Loucy (cell line): ENCODE results near the gene NAALADL2.

Source experiments
- CTCF ChIP-seq: fragments of 200-600 bp; sonication (generic); conservative IDR thresholded peaks from 2 replicates; pipeline ENCODE4 v1.5.1; 2014; ENCODE audit warnings: mild to moderate bottlenecking, antibody characterized with exemption, low read length
- EZH2phosphoT487 ChIP-seq: fragments of 200-600 bp; IDR thresholded peaks from 2 replicates; pipeline ENCODE4 v1.6.1; 2018; ENCODE audit warnings: antibody characterized with exemption, mild to moderate bottlenecking, moderate library complexity, borderline replicate concordance

DNA sequence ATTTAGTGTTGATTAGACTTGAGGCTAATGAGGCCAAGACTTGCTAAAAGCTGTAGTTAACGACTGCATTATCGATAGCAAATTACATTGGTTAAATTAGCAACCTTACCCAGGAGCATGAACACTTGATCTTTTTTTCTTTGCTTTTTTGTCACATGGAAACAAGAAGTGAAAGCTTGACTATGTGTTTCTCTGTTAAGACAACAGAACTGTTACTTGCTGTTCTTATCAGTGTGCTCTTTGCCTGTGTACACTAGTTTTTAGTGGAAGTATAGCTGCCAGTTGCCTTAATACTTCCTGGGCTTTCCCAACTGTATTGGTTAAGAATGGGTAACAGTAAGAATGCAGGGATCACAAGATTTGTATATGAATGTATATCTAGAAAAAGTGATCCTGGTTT, 625.5 kb downstream of the NAALADL2 start:
- no peak for TF ChIP-seq CTCF
- no peak for TF ChIP-seq EZH2phosphoT487
